Stimulated activated CD8-positive, alpha-beta memory T cell treated with anti-CD3 and anti-CD28 coated beads, Interleukin-15, amount 100 ng/mL, for 1 hour (primary cell): Measurements from ENCODE around the gene SSMEM1.
"Not testable (repeated sequence)": the region's sequence is repeated elsewhere in the genome, so short reads cannot be mapped to it uniquely, and the experiment has no call there.

Experiments used
- DNase-seq: peaks from one replicate; pipeline ENCODE4 v3.0.0-alpha.2; 2020; ENCODE audit warnings: low read depth

SSMEM1 gene, protein sequence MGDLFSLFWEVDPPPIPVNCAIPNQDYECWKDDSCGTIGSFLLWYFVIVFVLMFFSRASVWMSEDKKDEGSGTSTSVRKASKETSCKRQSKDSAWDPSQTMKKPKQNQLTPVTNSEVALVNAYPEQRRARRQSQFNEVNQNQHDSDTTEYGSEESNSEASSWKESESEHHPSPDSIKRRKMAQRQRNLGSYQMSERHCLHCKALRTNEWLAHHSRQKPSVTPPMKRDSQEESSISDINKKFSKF

DNA sequence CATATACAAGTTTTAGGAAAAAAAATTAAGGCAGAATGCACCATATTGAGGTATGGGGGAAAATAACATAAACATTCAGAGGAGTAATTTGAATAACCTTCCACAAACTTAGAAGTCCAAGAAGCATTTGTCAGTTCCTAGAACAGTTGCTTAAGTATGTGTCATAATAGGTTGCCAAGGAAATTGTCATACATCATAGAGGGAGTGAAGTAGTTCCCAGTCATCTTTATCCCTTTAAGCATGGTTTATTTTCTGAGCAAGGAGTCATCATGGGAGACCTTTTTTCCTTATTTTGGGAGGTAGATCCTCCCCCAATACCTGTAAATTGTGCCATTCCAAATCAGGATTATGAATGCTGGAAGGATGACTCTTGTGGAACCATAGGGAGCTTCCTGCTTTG is at the start of gene SSMEM1:
Gene SSMEM1, plus strand, starts transcription at position 219 of the 400 bp plus-strand sequence. Its CDS starts 51 bp downstream, at position 270.
- no peak for DNase-seq

DNA sequence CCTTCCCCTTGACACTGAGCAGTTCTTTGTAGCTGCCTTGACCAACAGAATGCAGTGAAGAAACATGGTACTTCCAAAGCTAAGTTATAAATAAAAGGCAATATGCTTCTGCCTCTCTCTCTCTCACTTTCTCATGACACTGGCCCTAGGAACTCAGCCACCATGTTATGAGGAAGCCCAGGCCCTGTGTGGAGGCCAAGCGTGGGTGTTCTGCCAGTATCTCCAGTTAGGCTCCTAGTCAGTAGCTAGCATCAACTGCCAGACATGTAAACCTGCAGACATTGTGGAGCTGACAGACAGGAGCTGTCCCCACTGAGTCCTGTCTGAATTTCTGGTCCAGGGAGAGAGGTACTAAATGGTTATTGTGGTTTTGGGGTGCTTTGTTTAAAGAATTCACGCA is 47.6 kb upstream of the SSMEM1 start:
- DNase-seq: no peak

DNA sequence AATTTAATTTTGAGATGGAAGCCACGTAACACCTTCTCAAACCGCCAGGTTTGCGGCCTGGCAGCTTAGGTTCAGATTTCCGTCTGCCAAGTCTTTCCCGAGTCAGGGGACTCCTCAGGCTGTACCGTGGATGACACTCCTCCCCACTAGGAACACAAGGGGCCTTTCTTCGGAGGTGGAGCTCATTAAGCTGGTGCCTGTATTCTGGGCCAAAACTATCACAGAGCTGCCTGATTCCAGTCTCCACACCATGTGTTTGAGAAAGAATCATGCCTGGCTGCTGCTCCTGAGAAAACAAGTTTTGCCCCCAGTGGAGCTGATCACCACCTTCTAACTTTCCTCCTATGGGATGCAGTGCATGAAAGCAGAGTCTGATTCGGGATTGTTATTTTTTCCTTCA is 47.2 kb upstream of the SSMEM1 start:
- DNase-seq: no peak

DNA sequence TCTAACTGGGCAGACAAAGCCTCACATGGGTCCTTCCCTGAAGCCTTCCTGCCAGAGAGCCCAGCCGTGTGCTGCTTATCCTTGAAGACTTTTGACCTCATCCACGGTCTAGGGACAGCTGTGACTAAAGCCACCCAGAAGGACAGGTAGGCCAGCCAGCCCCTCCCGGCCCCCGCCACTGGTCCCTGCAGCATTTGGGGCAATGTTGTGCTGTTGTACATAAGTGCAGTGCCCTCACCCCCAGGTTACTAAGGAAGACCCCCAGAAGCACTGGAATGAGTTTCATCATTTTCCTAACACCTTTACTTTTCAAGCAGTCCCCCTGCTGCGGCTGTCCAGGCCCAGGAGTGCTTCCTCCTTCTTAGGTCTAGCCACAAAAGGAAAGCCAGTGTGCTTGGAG is 45.5 kb upstream of the SSMEM1 start:
- DNase-seq: no peak

DNA sequence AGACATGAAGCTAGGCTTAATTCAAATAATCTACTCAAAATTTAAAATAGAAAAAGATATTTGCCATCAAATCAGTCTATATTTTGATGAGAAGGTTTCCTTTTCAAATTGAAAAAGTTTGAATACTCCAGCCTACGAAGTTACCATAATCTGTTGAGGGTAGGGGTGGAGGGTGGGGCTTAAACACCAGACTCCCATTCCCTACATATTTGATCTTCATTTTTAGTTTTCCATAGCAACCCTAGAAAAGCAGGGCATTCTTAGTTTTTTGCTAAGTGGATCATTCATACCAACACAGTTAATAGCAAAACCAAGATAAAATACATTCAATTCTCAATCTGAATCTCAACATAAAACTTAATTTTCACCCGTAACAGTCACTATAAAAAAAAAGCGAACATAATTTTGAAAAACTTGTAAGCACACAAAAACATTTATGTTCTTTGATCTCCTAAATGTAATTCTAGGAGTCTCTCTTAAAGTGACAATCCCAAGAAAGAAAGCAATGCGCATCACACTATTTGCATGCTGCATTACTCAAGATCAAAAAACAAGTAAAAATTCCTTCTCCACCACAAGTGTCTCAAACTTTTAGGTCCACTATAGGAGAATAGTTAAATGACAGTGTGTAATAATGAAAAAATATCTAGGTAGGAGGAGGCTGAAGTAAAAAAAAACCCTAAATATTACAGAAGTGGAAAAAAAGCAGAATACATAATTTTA is 33.3 kb upstream of the SSMEM1 start:
- DNase-seq: no peak

DNA sequence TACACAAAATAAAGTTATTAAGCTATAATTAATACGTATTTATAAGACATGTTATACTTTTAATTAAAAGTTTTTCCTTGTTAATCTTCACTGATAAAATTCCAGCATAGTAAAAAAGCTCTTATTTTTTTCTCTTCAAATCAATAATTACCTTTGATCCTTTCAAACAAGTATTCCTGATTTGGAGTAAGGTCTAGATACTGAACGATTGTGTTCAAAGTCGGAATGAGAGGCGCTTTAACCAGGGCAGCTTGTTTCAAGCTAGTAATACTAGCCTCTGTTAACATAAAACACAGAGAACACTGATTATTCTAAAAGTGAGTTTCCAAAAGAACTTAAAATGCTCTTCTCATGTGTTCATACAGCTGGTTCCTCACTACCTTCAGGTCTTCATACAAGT is 29.4 kb upstream of the SSMEM1 start:
- DNase-seq: no peak

DNA sequence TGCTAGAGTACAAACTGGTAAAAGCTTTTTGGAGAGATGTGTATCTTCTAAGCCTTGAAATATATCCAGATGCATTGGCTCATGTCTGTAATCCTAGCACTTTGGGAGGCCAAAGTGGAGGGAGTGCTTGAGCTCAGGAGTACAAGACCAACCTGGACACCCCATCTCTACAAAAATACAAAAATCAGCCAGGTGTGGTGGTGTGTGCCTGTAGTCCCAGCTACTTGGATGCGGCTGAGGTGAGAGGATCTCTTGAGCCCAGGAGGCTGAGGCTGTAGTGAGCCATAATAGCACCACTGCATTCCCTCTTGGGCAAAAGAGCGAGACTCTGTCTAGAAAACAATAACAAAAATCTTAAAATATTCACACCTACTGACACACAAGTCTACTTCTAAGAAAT is 28.0 kb upstream of the SSMEM1 start:
- DNase-seq: no peak

DNA sequence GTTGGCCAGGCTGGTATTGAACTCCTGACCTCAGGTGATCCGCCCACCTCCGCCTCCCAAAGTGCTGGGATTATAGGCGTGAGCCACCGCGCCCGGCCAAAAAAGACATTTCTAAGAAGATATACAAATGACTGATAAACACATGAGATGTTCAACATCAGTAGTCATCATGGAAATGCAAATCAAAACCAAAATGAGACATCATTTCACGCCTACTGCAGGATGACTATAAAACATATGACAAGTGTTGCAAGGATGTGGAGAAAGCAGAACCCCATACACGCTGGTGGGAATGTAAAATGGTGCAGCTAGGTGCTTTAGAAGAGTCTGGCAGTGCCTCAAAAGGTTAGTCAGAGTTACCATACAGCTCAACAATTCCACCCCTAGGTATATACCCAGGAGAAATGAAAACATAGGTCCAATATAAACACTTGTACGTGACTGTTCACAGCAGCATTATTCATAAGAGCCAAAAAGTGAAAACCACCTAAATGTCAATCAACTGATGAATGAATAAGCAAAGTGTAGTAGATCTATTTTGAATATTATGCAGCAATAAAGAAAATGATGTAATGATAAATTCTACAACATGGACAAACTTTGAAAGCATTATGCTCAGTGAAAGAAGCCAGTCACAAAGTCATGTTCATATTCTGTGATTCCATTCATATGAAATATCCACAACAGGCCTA is 26.9 kb upstream of the SSMEM1 start:
- DNase-seq: no peak

DNA sequence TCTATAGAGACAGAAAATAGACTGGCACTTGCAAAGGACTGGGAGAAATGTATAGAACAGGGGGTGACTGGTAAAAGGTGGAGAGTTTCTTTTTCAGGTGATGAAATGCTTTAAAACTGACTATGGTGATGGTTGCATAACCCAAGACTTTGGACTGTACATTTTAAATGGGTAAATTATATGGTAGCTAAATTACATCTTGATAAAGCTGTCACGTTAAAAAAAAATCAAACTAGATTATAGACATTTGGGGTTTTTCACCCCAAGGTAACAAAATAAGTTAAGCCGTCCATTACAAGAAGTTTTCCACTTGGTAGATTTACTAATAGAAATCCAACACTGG is 26.4 kb upstream of the SSMEM1 start:
- DNase-seq: no peak

DNA sequence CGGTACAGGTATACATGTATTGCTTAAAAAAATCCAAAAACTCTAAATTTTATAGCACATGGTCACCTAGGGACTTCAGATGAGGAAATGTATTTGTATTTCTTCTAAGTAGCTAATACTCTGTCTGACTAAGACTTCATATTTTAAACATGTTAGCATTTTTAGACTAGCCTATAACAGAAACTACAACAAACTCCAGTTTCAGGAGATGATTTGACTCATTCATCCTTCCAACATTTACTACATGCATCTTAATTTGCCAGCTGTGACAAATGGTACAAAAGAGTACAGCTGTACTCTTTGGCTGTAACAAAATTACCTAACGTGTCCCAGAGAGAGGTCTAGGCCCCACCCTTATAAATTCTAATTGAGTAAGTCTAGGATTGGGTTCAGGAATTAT is 24.7 kb upstream of the SSMEM1 start:
- DNase-seq: no peak

DNA sequence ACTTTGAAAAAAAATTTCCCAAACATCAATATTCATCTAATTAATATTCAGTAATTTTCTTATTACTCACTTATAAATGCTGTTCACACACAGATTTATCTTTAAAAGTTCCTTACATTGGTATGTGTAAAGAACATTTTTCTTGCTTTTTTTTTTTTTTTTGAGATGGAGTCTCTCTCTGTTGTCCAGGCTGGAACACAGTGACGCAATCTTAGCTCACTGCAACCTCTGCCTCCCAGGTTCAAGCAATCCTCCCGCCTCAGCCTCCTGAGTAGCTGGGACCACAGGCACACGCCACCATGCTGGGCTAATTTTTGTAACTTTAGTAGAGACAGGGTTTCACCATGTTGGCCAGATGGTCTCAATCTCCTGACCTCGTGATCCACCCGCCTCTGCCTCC is 23.3 kb upstream of the SSMEM1 start:
- DNase-seq: not testable (repeated sequence)

DNA sequence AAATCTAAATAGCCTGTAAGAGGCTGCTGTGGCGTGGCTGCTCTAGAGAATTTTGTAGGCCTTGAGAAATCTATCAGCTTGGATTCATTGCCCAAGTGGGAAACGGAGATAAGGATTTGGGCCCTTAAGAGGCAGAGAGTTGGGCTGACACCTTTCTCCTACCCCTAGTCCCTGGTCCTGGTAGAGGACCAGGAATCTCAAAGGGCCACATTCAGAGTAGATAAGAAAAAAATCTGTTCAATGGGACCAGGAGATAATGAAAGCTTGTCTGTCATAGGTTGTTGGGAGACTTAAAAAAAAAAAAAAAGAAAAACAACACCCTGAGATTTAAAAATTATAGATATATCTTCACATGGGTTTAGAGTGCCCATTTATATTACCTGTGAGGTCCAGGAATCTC is 20.3 kb upstream of the SSMEM1 start:
- DNase-seq: no peak

DNA sequence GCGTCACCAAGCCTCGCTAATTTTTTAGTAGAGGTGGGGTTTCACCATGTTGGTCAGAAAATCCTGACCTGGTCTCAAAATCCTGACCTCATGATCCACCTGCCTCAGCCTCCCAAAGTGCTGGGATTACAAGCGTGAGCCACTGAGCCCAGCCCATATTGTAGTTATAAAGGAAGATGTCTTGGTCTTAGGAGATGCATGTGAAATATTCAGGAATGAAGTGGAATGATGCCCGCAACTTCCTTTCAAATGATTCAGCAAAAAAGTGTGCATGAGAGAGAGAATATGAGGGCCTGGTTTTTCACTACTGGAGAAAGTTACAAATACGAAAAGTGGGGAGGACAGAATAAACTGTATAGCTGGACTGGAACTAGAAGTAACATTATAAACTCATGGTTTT is 18.3 kb upstream of the SSMEM1 start:
- no peak for DNase-seq

DNA sequence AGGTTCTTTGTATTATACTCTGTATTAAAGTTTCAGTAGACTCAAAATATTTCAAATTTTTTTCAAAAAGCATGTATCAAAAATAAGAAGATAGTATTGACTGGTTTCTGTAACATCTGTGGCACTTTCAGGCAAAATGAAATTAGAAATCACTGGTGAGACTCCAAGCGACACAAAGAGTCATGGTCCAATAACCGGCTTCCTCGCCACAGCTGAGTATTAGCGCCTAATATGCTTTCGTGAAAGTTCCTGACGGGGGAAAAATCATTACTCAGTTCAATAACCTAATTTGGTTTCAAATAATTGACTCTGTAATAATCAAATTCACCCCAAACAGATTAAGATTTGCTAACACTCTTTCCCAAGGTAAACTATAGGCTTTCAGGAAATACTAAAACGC is 15.9 kb upstream of the SSMEM1 start:
- DNase-seq: no peak

DNA sequence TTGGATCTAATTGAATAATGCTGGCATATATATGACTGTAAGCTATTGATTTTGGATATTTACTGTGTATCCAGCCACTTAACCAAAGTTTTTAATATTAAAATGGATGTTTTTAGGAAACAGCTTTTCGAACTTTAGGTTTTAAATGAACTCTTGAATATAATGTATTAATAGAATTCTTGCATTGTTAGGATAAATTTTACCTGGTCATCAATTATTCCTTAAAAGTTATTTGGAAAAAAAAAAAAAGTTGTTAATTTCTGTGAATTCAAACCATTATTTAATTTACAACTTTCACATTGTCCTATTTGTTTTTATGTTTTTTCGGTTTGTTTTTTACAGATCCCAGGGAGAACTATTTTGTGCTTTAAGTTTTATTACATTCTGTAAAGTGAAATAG is 12.3 kb upstream of the SSMEM1 start:
- DNase-seq: no peak

DNA sequence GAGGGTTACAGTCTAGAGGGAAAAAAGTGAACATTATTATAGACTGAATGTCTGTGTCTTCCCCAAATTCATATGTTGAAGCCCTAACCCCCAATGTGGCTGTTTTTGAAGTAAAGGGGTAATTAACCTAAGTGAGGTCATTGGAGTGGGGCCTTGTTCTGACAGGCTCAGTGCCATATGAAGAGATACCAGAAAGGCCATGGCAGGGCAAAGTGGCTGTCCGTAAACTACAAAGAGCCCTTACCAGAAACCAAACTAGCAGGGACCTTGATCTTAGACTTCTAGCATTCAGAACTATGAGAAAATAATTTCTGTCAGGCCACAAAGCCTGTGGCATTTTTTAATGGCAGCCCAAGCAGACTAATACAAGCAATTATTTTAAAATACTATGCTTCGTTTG is 11.2 kb upstream of the SSMEM1 start:
- DNase-seq: no peak

DNA sequence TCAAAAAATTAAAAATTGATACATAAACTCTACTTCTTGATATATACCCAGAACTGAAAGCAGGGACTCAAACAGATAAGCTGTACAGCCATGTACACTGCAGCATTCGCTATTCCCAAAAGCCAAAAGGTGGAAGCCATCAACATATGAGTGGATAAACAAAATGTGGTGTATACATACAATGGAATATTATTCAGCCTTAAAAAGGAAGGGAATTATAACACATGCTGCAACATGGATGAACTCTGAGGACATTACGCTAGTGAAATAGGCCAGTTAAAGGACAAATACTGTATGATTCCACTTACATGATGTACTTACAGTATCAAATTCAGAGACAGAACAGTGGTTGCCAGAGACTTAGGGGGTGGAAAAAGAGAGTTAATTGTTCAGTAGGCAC is 10.6 kb upstream of the SSMEM1 start:
- DNase-seq: no peak

DNA sequence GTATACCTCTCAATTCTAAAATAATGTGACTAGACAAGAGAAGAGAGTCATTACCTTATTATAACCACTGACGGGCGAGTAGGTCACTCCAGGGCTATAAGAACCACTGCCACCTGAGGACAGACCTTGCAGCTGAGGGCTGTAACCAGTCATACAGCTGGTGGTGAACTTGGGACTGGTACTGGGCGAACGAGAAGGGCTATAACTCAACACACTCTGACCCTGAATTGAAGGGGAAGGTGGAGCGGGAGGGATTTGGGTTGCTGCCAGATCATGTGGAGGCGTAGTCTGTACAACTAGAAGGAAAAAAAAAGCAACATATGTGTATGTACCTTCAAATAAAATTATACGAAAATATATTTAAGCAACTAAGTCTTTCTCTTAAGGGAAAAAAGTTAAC is 5.9 kb upstream of the SSMEM1 start:
- no peak for DNase-seq

DNA sequence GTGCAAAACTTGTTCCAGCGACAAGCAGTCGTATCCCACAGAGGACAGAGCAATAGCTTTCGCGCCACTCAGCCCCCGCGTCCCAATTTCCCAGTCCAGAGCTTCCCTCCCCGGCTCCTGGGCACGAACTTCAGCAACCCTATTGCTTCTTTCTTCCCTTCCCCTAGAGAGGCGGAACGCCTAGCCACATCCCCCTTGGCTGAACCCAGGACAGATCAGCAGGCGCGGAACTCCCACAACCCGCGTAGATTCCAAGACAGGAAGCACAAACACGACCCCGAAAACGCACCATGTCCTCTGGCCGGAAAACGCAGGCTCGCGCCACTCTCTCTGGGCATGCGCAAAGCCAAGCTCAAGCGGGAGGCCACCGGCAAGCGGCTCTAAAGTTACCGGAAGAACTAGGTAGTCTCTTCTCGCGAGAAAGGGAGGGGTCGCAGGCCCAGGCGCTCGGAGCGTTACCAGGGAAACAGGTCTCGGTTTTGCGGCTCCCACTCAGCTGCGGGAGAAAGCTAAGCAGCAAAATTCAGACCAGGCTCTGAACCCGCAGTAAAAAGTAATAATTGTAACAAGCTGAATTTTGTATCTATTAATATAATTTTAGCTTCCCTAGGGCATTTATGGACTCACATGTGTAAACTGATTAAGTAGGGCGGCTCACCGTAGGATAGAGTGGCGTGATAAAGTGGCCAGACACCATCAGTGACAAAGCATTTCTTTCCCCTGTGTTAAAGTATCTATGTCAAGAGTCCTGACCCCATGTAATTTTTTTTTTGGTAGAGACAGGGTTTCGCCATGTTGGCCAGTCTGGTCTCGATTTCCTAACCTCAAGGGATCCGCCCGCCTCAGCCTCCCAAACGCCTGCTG is 2.3 kb upstream of the SSMEM1 start, which contains the start of gene TMEM209:
Gene TMEM209, minus strand, starts transcription at position 323 of the 864 bp plus-strand sequence. Its CDS starts 31 bp downstream, at position 292.
- peak; percentile 86 for DNase-seq

DNA sequence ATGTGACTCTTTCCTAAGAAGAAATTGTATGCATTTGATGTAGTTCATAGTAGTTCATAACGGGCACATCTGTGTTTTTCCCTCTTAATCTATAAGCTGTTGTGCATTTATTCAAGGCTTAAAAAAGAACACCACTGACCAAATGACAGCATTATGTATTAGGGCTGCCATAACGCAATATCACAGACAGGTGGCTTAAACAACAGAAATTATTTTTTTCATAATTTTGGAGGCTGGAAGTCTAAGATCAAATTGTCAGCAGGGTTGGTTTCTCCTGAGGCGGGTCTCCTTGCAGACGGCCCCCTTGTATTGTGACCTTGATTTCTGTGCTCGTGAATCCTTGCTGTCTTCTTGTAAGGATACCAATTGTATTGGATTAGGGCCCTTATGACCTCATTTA is 627 bp upstream of the SSMEM1 start:
- DNase-seq: no peak

DNA sequence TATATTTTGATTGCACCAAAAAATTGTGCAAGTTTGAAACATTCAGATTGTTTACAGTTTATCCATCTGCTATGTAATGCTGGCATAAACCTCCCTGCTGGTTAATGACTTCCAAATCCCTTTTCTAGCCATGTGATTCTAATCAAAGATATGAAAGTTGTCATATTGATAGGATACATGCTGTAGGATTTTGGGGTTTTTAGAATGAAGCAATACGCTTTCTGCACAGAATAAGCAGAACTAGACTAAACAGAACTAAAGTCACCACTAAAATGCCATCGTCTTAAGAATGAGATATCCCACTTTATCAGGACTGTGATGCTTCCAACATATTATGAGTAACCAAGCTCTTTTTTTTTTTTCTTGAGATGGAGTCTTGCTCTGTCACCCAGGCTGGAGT is 856 bp downstream of the SSMEM1 start:
- no peak for DNase-seq

DNA sequence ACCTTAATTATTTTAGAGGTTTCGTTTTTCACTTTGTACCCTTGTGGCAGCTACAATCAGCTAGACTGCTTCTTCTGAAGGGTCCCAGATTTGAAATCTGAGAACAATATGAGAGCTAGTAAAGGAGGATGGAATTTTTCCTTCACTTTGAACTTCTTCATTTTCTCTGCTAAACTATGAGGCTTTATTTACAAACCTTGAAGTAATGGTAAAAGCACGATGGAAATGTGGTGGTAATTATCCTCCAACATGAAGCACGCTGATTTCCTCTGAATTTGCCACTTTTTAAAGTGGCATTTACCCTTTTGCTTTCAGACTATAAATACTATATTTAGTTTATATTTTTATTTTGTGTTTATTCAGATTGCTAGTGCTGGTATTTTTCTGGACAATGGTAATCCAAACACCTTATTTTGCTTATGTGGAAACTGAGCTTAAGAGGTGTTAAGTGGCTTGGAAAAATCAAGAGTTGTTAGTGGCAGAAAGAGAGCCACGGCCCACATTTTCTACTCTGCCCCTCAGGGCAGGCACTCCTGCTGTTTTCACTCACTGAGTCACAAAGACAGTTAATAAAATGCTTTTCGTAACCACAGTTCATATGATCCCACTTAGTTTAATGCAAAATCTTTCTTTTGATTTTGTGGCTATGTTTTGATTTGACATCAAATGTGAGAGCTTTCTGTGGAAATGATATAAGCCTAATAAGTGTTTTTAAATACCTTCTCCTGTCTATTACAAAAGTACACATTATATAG is 2.7 kb downstream of the SSMEM1 start:
- no peak for DNase-seq
